DMS53 treated with DMSO at 0.1 percent for 48 hours (cell line): Measurements from ENCODE around the gene HINFP.

Experiments used
- DNase-seq: peaks from one replicate; lab custom pipeline; 2025; ENCODE audit not compliant: unreplicated experiment; lab: John Stamatoyannopoulos, UW

Gene HINFP

GRCh38 chr11:119121008-119121810, at the start of gene HINFP:
TSS of gene HINFP (plus strand) at chr11:119121580. CDS start at chr11:119126945, 5,365 bp downstream.
- peak; percentile 98 for DNase-seq

GRCh38 chr11:119077839-119078238, 43.5 kb upstream of the HINFP start:
- DNase-seq: no peak

- DNase-seq: no peak
Observed at GRCh38 chr11:119078675-119079420, 42.5 kb upstream of the HINFP start.

GRCh38 chr11:119081682-119082260, 39.6 kb upstream of the HINFP start:
- no peak for DNase-seq

- peak; percentile 94 for DNase-seq
Observed at GRCh38 chr11:119084663-119085436, 36.5 kb upstream of the HINFP start, which contains the start of gene HMBS. TSS of gene HMBS (plus strand) at chr11:119084881. CDS start at chr11:119085034, 153 bp downstream.

GRCh38 chr11:119085437-119085847, 35.9 kb upstream of the HINFP start:
- DNase-seq: no peak

- no peak for DNase-seq
Observed at GRCh38 chr11:119087123-119087522, 34.3 kb upstream of the HINFP start.

- peak; percentile 33 for DNase-seq
Observed at GRCh38 chr11:119087747-119088241, 33.6 kb upstream of the HINFP start.

GRCh38 chr11:119088406-119088805, 33.0 kb upstream of the HINFP start:
- DNase-seq: no peak

- DNase-seq: no peak
Observed at GRCh38 chr11:119089319-119089718, 32.1 kb upstream of the HINFP start.

- DNase-seq: no peak
Observed at GRCh38 chr11:119091178-119091577, 30.2 kb upstream of the HINFP start.

- no peak for DNase-seq
Observed at GRCh38 chr11:119091966-119092879, 29.2 kb upstream of the HINFP start.

- DNase-seq: no peak
Observed at GRCh38 chr11:119092880-119093842, 28.2 kb upstream of the HINFP start.

- no peak for DNase-seq
Observed at GRCh38 chr11:119093942-119094815, 27.2 kb upstream of the HINFP start.

- peak; percentile 40 for DNase-seq
Observed at GRCh38 chr11:119094816-119095065, 26.6 kb upstream of the HINFP start.

GRCh38 chr11:119095066-119095880, 26.1 kb upstream of the HINFP start:
- DNase-seq: peak; percentile 99

GRCh38 chr11:119099711-119100110, 21.7 kb upstream of the HINFP start:
- no peak for DNase-seq
